Pancreas (tissue), 10 donors: ENCODE results near the gene ZBTB7B. TPM values are rescaled to one million over a fixed set of nuclear protein-coding genes. Genes with fewer than 3 reads are reported as not detected.

Experiments
- ATAC-seq, 4 donors: fragments of 200-7000 bp; cut with Tn5 transposase; one replicate each; pipeline versions ENCODE4 v1.8.0 to v1.9.1; 2020; ENCODE audit warnings: mild to moderate bottlenecking in 4 of 4, moderate library complexity in 4 of 4
- DNase-seq, 6 donors: peaks; one replicate each; pipeline ENCODE4 v3.0.0-alpha.2; 2020
- FAIRE-seq: peaks from 2 replicates; lab custom pipeline; 2012; peaks lifted over from hg19 to GRCh38; lab: Jason Lieb, UNC
- H3K27ac ChIP-seq, 4 donors: fragments of 200-600 bp; sonication (generic); 1 replicate in 3 of 4; 2 replicates in 1 of 4; pipeline versions ENCODE4 v1.5.0 to v1.8.0; 2020
- H3K27me3 ChIP-seq, 4 donors: fragments of 200-600 bp; one replicate each; pipeline ENCODE4 v1.8.0; 2021
- H3K36me3 ChIP-seq, 3 donors: fragments of 200-600 bp; sonication (generic) in 1 of 3; one replicate each; pipeline versions ENCODE4 v1.5.0 to v1.8.0; 2020 to 2021
- H3K4me1 ChIP-seq, 3 donors: fragments of 200-600 bp; one replicate each; pipeline ENCODE4 v1.8.0; 2021
- H3K4me3 ChIP-seq, 4 donors: fragments of 200-600 bp; sonication (generic) in 2 of 4; one replicate each; pipeline versions ENCODE4 v1.5.0 to v1.8.0; 2020 to 2021
- H3K9me3 ChIP-seq, 4 donors: fragments of 200-600 bp; one replicate each; pipeline ENCODE4 v1.8.0; 2021
- WGBS, 2 donors: extraction: QIAGEN DNeasy Blood & Tissue Kit; methylation state at CpG; one replicate each; pipeline ENCODE4 v1.1.7; 2013; 5-methylcytosine and 5-hydroxymethylcytosine counted together
- intact Hi-C, 3 donors: fragments of 100-400 bp; cut with DNase I; formaldehyde crosslinking; loops; one replicate each; pipeline versions ENCODE4 v1.11.1 to v1.14.2; 2022
- polyA plus RNA-seq, 2 donors: library from polyadenylated mRNA; stranded (reverse); fragments of 200-250 nt; gene quantifications; one replicate each; pipeline ENCODE4 v1.2.3, GENCODE V29; 2013
- total RNA-seq, 6 donors: library from RNA; stranded (reverse); fragmentation: NEBNext Ultra II Directional in 4 of 6; extraction: Animal tissue kit (Norgen Biotek cat#: 25700) in 4 of 6; gene quantifications; one replicate each; pipeline versions ENCODE4 v1.2.1 to v1.2.4, GENCODE V29; 2021 to 2023
- TF ChIP-seq, protein P1 (sequence below), 4 donors: fragments of 200-600 bp; sonication (generic) in 3 of 4; IDR thresholded peaks; one replicate each; pipeline versions ENCODE4 v1.5.0 to v1.8.0; 2021; ENCODE audit warnings: antibody characterized with exemption in 4 of 4
- donor health status: healthy with polysubstance abuse.
- donor health status: DM: no; HTN: no; CAD: no; lungs with moderate emphysema.
- donor health status: DM: no; HTN: no; CAD: no.
- donor health status: control.
- donor health status: control.
- donor health status: Bipolar disorder and iron deficiency.
- donor health status: DM: yes; HTN: yes; CAD: no.
- donor health status: DM: no; HTN: no; CAD: no.
- donor health status: DM: no; HTN: no; CAD: no.
- donor health status: DM: yes; HTN: yes; CAD: no.

Gene ZBTB7B
- total and polyA plus RNA-seq, 8 donors: 19.8 to 38.4 (median 34.4) TPM

DNA sequence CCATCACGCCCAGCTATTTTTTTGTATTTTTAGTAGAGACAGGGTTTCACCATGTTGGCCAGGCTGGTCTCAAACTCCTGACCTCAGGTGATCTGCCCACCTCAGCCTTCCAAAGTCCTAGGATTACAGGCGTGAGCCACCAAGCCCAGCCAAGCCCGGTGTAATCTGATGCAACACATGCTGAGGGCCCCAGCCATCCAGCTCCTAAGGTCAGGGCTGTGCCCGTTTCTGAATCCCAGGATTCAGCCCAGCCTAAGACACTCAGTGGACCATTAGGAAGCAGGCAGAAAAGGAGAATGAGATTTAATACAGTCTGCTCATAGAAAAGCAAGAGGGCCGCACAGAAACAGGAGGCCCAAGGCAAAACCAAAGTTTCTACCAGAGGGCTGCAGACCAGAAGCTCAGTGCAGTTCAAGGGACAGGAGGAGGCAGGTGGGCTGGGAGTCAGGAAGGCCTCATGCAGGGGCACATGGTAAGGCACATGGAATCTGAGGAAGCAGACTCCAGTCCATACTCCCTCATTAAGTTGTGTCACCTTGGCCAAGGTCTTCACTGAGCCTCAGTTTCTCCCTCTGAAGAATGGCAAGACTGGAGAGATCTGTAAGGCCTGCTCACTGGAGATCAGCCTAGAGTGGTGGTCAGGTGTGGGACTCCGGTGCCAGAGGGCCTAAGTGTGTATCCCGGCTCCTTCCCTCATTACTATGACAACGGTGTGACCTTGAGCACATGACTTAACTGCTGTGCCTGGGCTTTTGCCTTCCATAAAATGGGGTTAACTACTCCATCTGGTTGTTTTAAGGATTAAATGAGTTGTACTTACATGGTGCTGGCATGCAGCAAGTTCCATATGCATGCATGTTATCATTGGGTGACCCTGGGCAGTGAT lies 46.1 kb downstream of the ZBTB7B start:
- Histone ChIP-seq H3K4me3 (no peak overlapping the region), H3K27me3 (no peaks in the 10 kb centered on the region), H3K27ac (no peak overlapping the region), H3K9me3 (no peaks in the 10 kb centered on the region), H3K36me3 (no peaks in the 10 kb centered on the region), H3K4me1 (peaks cover 0 to 18% (median 4%) of the 10 kb centered on the region in 3 donors)
- FAIRE-seq: no peak
- intact Hi-C loops: no loop called here
- no peak for ATAC-seq
- TF ChIP-seq, protein P1, sequence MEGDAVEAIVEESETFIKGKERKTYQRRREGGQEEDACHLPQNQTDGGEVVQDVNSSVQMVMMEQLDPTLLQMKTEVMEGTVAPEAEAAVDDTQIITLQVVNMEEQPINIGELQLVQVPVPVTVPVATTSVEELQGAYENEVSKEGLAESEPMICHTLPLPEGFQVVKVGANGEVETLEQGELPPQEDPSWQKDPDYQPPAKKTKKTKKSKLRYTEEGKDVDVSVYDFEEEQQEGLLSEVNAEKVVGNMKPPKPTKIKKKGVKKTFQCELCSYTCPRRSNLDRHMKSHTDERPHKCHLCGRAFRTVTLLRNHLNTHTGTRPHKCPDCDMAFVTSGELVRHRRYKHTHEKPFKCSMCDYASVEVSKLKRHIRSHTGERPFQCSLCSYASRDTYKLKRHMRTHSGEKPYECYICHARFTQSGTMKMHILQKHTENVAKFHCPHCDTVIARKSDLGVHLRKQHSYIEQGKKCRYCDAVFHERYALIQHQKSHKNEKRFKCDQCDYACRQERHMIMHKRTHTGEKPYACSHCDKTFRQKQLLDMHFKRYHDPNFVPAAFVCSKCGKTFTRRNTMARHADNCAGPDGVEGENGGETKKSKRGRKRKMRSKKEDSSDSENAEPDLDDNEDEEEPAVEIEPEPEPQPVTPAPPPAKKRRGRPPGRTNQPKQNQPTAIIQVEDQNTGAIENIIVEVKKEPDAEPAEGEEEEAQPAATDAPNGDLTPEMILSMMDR (IDR thresholded peaks at IDR 0.05): no peak
- 81 to 83% methylated on average over 8 of the region's 8 CpGs for WGBS, 2 donors
- DNase-seq: peak in 1 of 6 donors; percentile 19

DNA sequence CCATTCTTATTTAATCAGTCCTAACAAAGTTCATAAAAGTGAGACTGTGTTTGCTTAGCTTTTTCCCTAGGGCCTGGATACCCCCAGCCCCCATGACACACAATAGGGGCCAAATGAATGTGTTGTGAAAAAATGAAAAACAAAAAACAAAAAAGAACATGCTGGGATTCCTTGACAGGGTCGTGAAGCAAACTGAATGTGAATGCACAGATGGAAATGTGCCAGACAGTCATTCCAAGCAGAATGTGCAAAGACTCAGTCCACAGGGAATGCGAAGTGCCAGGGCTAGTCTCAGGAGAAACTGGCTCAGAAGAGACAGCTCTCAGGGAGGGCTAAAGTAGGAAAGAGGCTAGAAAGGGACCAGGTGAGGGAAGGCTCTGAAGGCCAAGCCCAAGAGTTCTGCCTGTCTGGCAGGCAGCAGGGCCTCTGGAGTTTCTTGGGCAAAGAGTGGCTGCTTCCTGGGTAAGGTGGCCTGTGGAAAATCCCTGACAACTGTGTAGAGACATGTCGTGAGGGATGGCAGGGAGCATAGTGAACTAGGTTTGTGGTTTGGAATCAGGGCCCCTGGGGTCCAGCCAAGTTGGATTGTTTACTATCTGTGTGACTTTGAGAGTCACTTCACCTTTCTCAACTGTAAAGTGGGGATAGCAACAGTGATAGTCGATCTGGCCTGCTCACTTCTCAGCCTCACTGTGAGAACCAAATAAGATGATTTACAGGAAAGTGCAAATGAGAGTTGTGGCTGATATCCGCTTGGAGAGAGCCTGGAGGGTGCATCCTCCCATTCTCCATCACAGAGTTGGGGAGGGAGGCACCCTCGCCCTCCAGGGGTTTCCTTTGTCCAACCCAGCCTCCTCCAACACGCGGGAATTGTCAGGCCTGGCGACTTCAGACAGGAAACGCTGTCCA lies 47.3 kb downstream of the ZBTB7B start:
- Histone ChIP-seq H3K27ac (peak overlapping the region; percentile 36 to 85 (median 76)), H3K36me3 (no peaks in the 10 kb centered on the region), H3K4me3 (peak overlapping the region in 3 of 4 donors; percentile 64 to 78 (median 73)), H3K4me1 (peaks cover 0 to 15% (median 4%) of the 10 kb centered on the region in 3 donors), H3K9me3 (no peaks in the 10 kb centered on the region), H3K27me3 (no peaks in the 10 kb centered on the region)
- no peak for ATAC-seq
- TF ChIP-seq, protein P1 (IDR thresholded peaks at IDR 0.05): no peak
- WGBS, 2 donors: 19 to 22% methylated on average over 10 of the region's 10 CpGs
- FAIRE-seq: no peak
- peak in 1 of 6 donors; percentile 19 for DNase-seq
- intact Hi-C loops: no loop called here

DNA sequence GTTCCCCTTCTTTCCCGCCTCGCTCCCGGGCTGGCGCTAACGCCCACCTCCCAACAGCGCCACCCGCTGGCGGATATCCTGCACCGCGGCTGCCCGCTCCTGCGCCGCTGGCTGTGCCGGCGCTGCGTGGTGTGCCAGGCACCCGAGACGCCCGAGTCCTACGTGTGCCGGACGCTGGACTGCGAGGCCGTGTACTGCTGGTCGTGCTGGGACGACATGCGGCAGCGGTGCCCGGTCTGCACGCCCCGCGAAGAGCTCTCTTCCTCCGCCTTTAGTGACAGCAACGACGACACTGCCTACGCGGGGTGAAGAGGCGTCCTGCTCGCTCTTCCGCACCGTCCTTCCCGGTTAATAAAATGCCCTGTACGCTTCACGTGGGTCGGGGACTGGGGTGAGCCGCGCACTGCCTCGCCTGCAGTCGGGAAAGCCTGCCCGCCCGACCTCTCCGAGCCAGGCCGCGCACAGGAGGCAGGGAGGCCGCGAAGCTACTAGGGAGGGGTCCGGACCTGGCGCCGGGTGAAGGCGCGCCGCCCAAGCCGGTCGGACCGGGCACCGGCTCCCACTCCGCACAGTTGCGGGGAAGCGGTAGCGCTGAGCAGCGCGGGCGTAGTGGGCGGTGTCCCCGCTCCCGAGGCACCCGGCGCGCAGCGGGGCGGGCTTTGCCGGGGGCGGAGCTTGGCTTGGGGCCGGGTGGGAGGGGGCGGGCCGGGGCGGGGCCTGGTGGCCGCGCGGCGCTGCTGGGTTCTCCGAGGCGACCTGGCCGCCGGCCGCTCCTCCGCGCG lies 48.1 kb downstream of the ZBTB7B start, which contains the start of gene ADAM15:
ADAM15 (plus strand) TSS at position 757 of the 782 bp plus-strand sequence. CDS start 71 bp downstream, outside the sequence.
- no peak for FAIRE-seq
- Histone ChIP-seq H3K27me3 (no peaks in the 10 kb centered on the region), H3K9me3 (no peaks in the 10 kb centered on the region), H3K36me3 (no peaks in the 10 kb centered on the region), H3K27ac (peak within 1 kb of the TSS; percentile 68 to 85 (median 76)), H3K4me3 (peak within 1 kb of the TSS; percentile 64 to 78 (median 71)), H3K4me1 (peaks cover 0 to 15% (median 4%) of the 10 kb centered on the region in 3 donors)
- TF ChIP-seq, protein P1 (IDR thresholded peaks at IDR 0.05): peak; percentile 77 to 96 (median 90)
- peak; percentile 85 to 93 (median 90) for ATAC-seq
- intact Hi-C loops: no loop called here
- DNase-seq: peak; percentile 77 to 98 (median 89)
- 1% methylated on average over 61 to 99 of the region's 99 CpGs for WGBS, 2 donors

DNA sequence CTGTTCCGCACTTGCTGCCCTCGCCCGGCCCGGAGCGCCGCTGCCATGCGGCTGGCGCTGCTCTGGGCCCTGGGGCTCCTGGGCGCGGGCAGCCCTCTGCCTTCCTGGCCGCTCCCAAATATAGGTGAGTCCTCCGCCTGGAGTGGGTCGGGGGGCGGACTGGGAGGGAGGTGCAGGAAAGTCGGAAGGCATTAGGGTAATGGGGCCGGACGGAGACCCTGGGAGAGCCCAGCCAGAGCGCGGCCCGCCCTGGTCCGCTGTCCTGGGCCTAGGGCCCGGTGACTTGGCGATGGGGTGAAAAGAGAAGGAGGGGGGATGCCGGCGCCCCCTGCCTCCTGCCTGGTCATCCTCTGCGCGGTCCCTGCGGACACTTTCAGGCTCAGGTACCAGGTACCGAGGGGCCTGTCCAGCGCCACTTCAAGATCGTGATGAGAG lies 48.8 kb downstream of the ZBTB7B start:
- FAIRE-seq: no peak
- 1% methylated on average over 19 to 31 of the region's 31 CpGs for WGBS, 2 donors
- intact Hi-C loops: no loop called here

More for the DNA sequence above, 48.8 kb downstream of the ZBTB7B start:
- TF ChIP-seq, protein P1 (IDR thresholded peaks at IDR 0.05): no peak
- DNase-seq: no peak
- no peaks in the 10 kb centered on the region for H3K36me3 ChIP-seq
- H3K4me1 ChIP-seq: peaks cover 0 to 15% (median 4%) of the 10 kb centered on the region in 3 donors
- H3K27me3 ChIP-seq: no peaks in the 10 kb centered on the region
- peak overlapping the region; percentile 60 to 75 (median 71) for H3K27ac ChIP-seq
- ATAC-seq: peak; percentile 7 to 19 (median 8)
- H3K9me3 ChIP-seq: no peaks in the 10 kb centered on the region
- H3K4me3 ChIP-seq: peak overlapping the region; percentile 64 to 78 (median 71)
